Gastrocnemius medialis (tissue), 4 donors: ENCODE measurements around the gene RNASE13.

ENCODE experiments used
- CTCF ChIP-seq, 5 experiments: fragments of 450-650 bp in 3 of 5; fragments of 200-600 bp in 2 of 5; sonication (generic) in 2 of 5; IDR thresholded peaks in 4 of 5; conservative IDR thresholded peaks in 1 of 5; 1 replicate in 4 of 5; 2 replicates in 1 of 5; pipeline ENCODE4 v1.5.1; 2016 to 2019; ENCODE audit warnings: antibody characterized with exemption in 5 of 5, mild to moderate bottlenecking in 3 of 5, moderate library complexity in 3 of 5
- POLR2A ChIP-seq, 2 donors: fragments of 450-650 bp; IDR thresholded peaks; one replicate each; pipeline ENCODE4 v1.6.1; 2017; ENCODE audit warnings: antibody characterized with exemption in 2 of 2, mild to moderate bottlenecking in 2 of 2, moderate library complexity in 2 of 2

- TF ChIP-seq CTCF (IDR thresholded peaks at IDR 0.05 in 4 of 5, conservative IDR thresholded peaks at IDR 0.05 in 1 of 5) (no peak), POLR2A (IDR thresholded peaks at IDR 0.05) (no peak)
These were observed 10.6 kb downstream of the RNASE13 start for GRCh38 chr14:21023817-21024584.
